Measurements from ENCODE around the gene TOB1. TPM values are rescaled to one million over a fixed set of nuclear protein-coding genes. Genes with fewer than 3 reads are reported as not detected.

TOB1 gene
- total RNA-seq, 1 experiment from 2014 or later, result 114 TPM

DNA sequence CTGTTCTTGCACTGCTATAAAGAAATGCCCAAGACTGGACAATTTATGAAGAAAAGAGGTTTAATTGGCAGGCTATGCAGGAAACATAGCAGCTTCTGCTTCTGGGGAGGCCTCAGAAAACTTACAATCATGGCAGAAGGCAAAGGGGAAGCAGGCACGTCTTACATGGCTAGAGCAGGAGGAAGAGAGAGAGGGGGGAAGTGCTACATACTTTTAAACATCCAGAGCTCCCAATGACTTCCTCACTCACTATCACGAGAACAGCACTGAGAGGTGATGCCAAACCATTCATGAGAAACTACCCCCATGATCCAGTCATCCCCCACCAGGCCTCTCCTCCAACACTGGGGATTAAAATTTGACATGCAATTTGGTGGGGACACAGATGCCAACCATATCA, 17.4 kb downstream of the TOB1 start:
- Mint-ChIP-seq H3K27ac (ENCODE audit: unreplicated experiment) (no peak overlapping the region), H3K36me3 (ENCODE audit: insufficient read depth, unreplicated experiment) (no peaks in the 10 kb centered on the region), H3K4me1 (ENCODE audit: low read depth, unreplicated experiment) (peaks cover 26% of the 10 kb centered on the region), H3K4me3 (ENCODE audit: unreplicated experiment) (no peak overlapping the region), H3K9me3 (ENCODE audit: unreplicated experiment) (no peaks in the 10 kb centered on the region), H3K27me3 (ENCODE audit: insufficient read depth, unreplicated experiment) (no peaks in the 10 kb centered on the region)
- ChIA-PET CTCF (interaction anchor here (0.6 to 13.7 kb wide), 7 partner anchors 16 to 1050 kb away, joined by 3 to 247 read pairs (median 3); no protein-coding TSS in a partner anchor), POLR2A (interaction anchor here (1.1 kb wide), 1 partner anchor 18 kb away, joined by 3 read pairs; the partner anchor contains the start of gene TOB1)
- TF ChIP-seq, protein P1, sequence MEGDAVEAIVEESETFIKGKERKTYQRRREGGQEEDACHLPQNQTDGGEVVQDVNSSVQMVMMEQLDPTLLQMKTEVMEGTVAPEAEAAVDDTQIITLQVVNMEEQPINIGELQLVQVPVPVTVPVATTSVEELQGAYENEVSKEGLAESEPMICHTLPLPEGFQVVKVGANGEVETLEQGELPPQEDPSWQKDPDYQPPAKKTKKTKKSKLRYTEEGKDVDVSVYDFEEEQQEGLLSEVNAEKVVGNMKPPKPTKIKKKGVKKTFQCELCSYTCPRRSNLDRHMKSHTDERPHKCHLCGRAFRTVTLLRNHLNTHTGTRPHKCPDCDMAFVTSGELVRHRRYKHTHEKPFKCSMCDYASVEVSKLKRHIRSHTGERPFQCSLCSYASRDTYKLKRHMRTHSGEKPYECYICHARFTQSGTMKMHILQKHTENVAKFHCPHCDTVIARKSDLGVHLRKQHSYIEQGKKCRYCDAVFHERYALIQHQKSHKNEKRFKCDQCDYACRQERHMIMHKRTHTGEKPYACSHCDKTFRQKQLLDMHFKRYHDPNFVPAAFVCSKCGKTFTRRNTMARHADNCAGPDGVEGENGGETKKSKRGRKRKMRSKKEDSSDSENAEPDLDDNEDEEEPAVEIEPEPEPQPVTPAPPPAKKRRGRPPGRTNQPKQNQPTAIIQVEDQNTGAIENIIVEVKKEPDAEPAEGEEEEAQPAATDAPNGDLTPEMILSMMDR (IDR thresholded peaks at IDR 0.05; ENCODE audit: insufficient read depth in 1 of 2, low read depth in 1 of 2, low read length in 1 of 2, severe bottlenecking in 1 of 2, unreplicated experiment in 1 of 2), result no peak
- H3K4me3 ChIP-seq (ENCODE audit: low read depth, low read length), result no peak overlapping the region
- no peaks in the 10 kb centered on the region for H3K27me3 ChIP-seq (replicated peaks; ENCODE audit: control insufficient read depth, insufficient read depth, low read length)
- H3K4me1 ChIP-seq, result peaks cover 37% of the 10 kb centered on the region
- no TSS peak for BruUV-seq (replicated peaks)
- no peaks in the 10 kb centered on the region for H3K9me3 ChIP-seq
- intact Hi-C loops (cut with micrococcal nuclease; ENCODE audit: unreplicated experiment), result loop anchor here (10.0 kb wide), 1 partner anchor 144 kb away; the partner anchor contains the start of gene ANKRD40
- no peak for DNase-seq
- H3K36me3 ChIP-seq (ENCODE audit: control insufficient read depth, insufficient read depth, low read length), result no peaks in the 10 kb centered on the region

DNA sequence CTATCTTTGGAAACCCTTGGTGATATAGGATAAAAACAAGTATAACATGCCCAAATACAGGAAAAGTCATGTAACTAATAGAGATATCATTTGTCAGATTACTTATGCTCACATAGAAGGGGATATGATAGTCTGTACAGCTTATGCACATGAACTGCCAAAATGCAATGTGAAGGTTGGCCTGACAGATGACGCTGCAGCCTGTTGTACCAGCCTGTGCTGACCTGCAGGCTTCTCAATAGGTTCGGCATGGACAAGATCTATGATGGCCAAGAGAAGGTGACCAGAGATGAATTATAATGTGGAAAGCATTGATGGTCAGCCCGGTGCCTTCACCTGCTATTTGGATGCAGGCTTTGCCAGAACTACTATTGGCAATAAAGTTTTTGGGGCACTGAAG, 18.1 kb downstream of the TOB1 start:
- no TSS peak for BruUV-seq (replicated peaks)

DNA sequence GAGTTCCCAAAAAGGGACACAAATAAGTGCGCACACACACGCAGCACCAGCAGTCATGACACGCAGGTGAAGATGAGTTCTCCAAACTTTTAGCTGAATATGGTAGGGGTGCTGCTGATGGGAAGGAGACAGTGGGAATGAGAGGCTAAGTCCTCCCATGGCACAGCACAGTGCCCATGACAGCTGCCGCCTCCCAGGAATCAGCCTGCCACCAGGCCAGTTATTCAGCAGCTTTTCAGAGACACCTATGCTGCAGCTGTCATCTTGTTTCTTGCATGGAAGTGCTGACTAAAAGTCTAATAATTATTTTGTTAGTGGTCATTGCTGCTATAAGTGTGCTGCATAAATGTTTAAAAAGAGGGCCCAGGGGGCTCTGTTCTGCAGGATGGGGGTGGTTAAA, 18.6 kb downstream of the TOB1 start:
- DNase-seq, result peak in 1 of 2 experiments; percentile 27
- Mint-ChIP-seq H3K4me1 (ENCODE audit: low read depth, unreplicated experiment) (peaks cover 14% of the 10 kb centered on the region), H3K36me3 (ENCODE audit: insufficient read depth, unreplicated experiment) (no peaks in the 10 kb centered on the region), H3K4me3 (ENCODE audit: unreplicated experiment) (no peak overlapping the region), H3K27me3 (ENCODE audit: insufficient read depth, unreplicated experiment) (no peaks in the 10 kb centered on the region), H3K9me3 (ENCODE audit: unreplicated experiment) (no peaks in the 10 kb centered on the region), H3K27ac (ENCODE audit: unreplicated experiment) (no peak overlapping the region)
- Histone ChIP-seq H3K4me1 (peaks cover 27% of the 10 kb centered on the region), H3K36me3 (ENCODE audit: control insufficient read depth, insufficient read depth, low read length) (no peaks in the 10 kb centered on the region), H3K4me3 (ENCODE audit: low read depth, low read length) (no peak overlapping the region), H3K9me3 (no peaks in the 10 kb centered on the region), H3K27me3 (replicated peaks; ENCODE audit: control insufficient read depth, insufficient read depth, low read length) (no peaks in the 10 kb centered on the region)
- ChIA-PET POLR2A (no interaction called here), CTCF (interaction anchor here (0.6 to 13.7 kb wide), 4 partner anchors 63 to 109 kb away, joined by 4 to 247 read pairs (median 48); no protein-coding TSS in a partner anchor)
- TF ChIP-seq, protein P1 (IDR thresholded peaks at IDR 0.05; ENCODE audit: insufficient read depth in 1 of 2, low read depth in 1 of 2, low read length in 1 of 2, severe bottlenecking in 1 of 2, unreplicated experiment in 1 of 2), result no peak
- BruUV-seq (replicated peaks), result no TSS peak
- intact Hi-C loops (cut with micrococcal nuclease; ENCODE audit: unreplicated experiment), result loop anchor here (10.0 kb wide), 1 partner anchor 143 kb away; the partner anchor contains the start of gene ANKRD40

More for the DNA sequence above, 18.1 kb downstream of the TOB1 start:
- Histone ChIP-seq H3K9me3 (no peaks in the 10 kb centered on the region), H3K36me3 (ENCODE audit: control insufficient read depth, insufficient read depth, low read length) (no peaks in the 10 kb centered on the region), H3K4me3 (ENCODE audit: low read depth, low read length) (no peak overlapping the region), H3K4me1 (peaks cover 31% of the 10 kb centered on the region), H3K27me3 (replicated peaks; ENCODE audit: control insufficient read depth, insufficient read depth, low read length) (no peaks in the 10 kb centered on the region)
- Mint-ChIP-seq H3K27me3 (ENCODE audit: insufficient read depth, unreplicated experiment) (no peaks in the 10 kb centered on the region), H3K36me3 (ENCODE audit: insufficient read depth, unreplicated experiment) (no peaks in the 10 kb centered on the region), H3K27ac (ENCODE audit: unreplicated experiment) (no peak overlapping the region), H3K4me3 (ENCODE audit: unreplicated experiment) (no peak overlapping the region), H3K4me1 (ENCODE audit: low read depth, unreplicated experiment) (peaks cover 19% of the 10 kb centered on the region), H3K9me3 (ENCODE audit: unreplicated experiment) (no peaks in the 10 kb centered on the region)
- TF ChIP-seq, protein P1 (IDR thresholded peaks at IDR 0.05; ENCODE audit: insufficient read depth in 1 of 2, low read depth in 1 of 2, low read length in 1 of 2, severe bottlenecking in 1 of 2, unreplicated experiment in 1 of 2), result no peak
- CTCF ChIA-PET, result interaction anchor here (0.6 to 13.7 kb wide), 5 partner anchors 16 to 109 kb away, joined by 3 to 247 read pairs (median 11); no protein-coding TSS in a partner anchor
- intact Hi-C loops (cut with micrococcal nuclease; ENCODE audit: unreplicated experiment), result loop anchor here (10.0 kb wide), 1 partner anchor 143 kb away; the partner anchor contains the start of gene ANKRD40
- DNase-seq, result peak in 1 of 2 experiments; percentile 29
- POLR2A ChIA-PET, result interaction anchor here (1.1 kb wide), 1 partner anchor 19 kb away, joined by 3 read pairs; the partner anchor contains the start of gene TOB1

All from Caco-2 (cell line).